Chondrocyte (in vitro differentiated cells): ENCODE results near the gene PCDHGA10. TPM values are rescaled to one million over a fixed set of nuclear protein-coding genes. Genes with fewer than 3 reads are reported as not detected.

Source experiments
- DNase-seq: peaks from one replicate; pipeline ENCODE4 v3.0.0; 2021; ENCODE audit warnings: mixed read lengths, low spot score
- H3K27ac Mint-ChIP-seq: one replicate; pipeline ENCODE4 v1.8.0; 2021; ENCODE audit warnings: mild to moderate bottlenecking, moderate library complexity, mixed read lengths; ENCODE audit not compliant: unreplicated experiment
- H3K27me3 Mint-ChIP-seq: 2 replicates; pipeline ENCODE4 v1.8.0; 2021; ENCODE audit warnings: low read depth, mixed read lengths
- H3K36me3 Mint-ChIP-seq: 2 replicates; pipeline ENCODE4 v1.8.0; 2021; ENCODE audit warnings: low read depth, mixed read lengths
- H3K4me1 Mint-ChIP-seq: 2 replicates; pipeline ENCODE4 v1.8.0; 2021; ENCODE audit warnings: low read depth, mild to moderate bottlenecking, mixed read lengths
- H3K4me3 Mint-ChIP-seq: one replicate; pipeline ENCODE4 v1.8.0; 2021; ENCODE audit warnings: mild to moderate bottlenecking, moderate library complexity, mixed read lengths; ENCODE audit not compliant: unreplicated experiment
- H3K9me3 Mint-ChIP-seq: 2 replicates; pipeline ENCODE4 v1.8.0; 2021; ENCODE audit warnings: low read depth, mixed read lengths
- CTCF ChIP-seq: fragments of 200-600 bp; sonication (generic); IDR thresholded peaks from 2 replicates; pipeline ENCODE4 v1.5.0; 2021; ENCODE audit warnings: antibody characterized with exemption, mild to moderate bottlenecking, moderate library complexity
- total RNA-seq: library from RNA; stranded (reverse); gene quantifications from 3 replicates; pipeline ENCODE4 v1.2.1, GENCODE V29; 2021

PCDHGA10 gene
- total RNA-seq, 1 donor from 2014 or later = 14.9 TPM

DNA sequence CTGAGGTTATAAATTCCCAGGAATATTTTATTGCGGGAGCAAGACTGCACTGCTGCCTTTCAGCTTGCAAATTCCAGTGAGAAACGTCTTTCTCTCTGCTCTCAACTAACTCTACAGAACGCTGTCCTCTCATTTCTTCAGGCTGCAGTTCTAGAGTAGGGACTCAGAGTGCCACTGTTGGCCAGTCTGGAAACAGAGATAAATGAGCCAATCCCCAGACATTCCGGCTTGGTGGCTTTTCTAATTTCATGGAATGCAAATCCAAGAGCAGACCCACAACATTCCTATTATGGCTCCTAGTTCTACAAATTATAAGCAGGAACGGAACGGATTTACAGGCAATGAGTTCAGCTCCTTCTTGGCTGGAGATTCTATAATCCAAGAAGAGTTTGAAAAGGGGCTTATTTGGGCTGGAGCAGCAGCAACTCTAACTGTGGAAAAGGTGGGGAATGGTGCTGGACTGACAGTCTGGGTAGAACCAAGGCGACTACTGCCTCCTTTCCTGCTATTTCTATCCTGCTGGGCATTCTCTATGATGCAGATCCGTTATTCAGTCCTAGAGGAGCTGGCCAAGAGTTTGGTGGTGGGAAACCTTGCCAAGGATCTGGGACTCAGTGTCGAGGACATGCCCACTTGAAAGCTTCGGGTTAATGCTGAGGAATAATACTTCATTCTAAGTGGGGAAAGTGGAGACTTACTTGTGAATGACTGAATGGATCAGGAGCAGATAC is 26.8 kb downstream of the PCDHGA10 start:
- peaks cover 11% of the 10 kb centered on the region for H3K36me3 Mint-ChIP-seq

GRCh38 chr5:141440341-141440740 is 27.6 kb downstream of the PCDHGA10 start:
- peaks cover 4% of the 10 kb centered on the region for H3K4me1 Mint-ChIP-seq
- DNase-seq = no peak
- TF ChIP-seq CTCF = no peak
- no peak overlapping the region for H3K4me3 Mint-ChIP-seq
- no peaks in the 10 kb centered on the region for H3K27me3 Mint-ChIP-seq
- no peak overlapping the region for H3K27ac Mint-ChIP-seq
- peaks cover 13% of the 10 kb centered on the region for H3K36me3 Mint-ChIP-seq
- H3K9me3 Mint-ChIP-seq = peaks cover 17% of the 10 kb centered on the region

More for the DNA sequence above, 26.8 kb downstream of the PCDHGA10 start:
- peaks cover 4% of the 10 kb centered on the region for H3K4me1 Mint-ChIP-seq
- TF ChIP-seq CTCF = no peak
- H3K9me3 Mint-ChIP-seq = peaks cover 16% of the 10 kb centered on the region
- DNase-seq = no peak
- H3K27me3 Mint-ChIP-seq = no peaks in the 10 kb centered on the region
- no peak overlapping the region for H3K4me3 Mint-ChIP-seq
- H3K27ac Mint-ChIP-seq = no peak overlapping the region

DNA sequence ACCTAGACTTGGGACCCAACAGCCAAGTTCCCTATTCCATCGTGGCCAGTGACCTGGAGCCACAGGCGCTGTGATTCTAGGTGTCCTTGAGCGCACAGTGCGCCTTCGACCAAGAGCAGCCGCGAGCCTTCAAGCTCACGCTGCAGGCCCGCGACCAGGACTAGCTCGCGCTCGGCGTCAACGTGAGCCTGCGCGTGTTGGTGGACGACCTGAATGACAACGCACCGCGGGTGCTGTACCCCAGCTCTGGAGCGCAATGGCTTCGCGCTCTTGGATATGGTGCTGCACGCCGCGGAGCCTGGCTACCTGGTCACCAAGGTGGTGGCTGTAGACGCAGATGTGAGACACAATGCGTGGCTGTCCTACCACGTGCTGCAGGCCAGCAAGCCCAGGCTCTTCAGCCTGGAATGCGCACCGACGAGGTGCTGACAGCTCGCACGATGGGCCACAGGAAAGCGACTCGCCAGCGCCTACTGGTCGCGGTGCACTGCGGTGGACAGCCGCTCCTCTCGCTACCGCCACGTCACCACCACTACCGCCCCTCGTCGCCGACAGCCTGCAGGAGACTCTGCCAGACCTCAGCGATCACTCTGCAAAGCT is 28.9 kb downstream of the PCDHGA10 start:
- Mint-ChIP-seq H3K36me3 (peaks cover 13% of the 10 kb centered on the region), H3K4me1 (peaks cover 4% of the 10 kb centered on the region), H3K9me3 (peaks cover 14% of the 10 kb centered on the region), H3K4me3 (no peak overlapping the region), H3K27ac (no peak overlapping the region), H3K27me3 (no peaks in the 10 kb centered on the region)
- TF ChIP-seq CTCF = no peak
- no peak for DNase-seq

DNA sequence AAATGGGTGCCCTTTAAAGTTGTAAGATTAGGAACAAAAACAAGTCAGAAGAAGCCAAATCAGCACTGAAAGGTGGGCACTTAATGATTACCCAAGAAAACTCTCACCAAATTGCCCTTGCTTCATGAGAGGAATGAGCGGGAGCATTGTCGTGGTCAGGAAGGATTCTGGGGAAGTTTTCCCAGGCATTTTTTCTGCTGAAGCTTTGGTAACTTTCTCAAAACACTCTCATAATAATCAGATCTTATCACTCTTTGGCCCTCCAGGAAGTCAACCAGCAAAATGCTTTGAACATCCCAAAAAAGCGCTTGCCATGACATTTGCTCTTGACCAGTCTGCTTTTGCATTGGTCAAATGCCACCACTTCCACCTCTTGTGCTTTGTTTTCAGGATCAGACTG is 52.6 kb downstream of the PCDHGA10 start:
- H3K4me1 Mint-ChIP-seq = peaks cover 4% of the 10 kb centered on the region
- H3K27me3 Mint-ChIP-seq = no peaks in the 10 kb centered on the region
- no peak for TF ChIP-seq CTCF
- H3K4me3 Mint-ChIP-seq = no peak overlapping the region
- no peak overlapping the region for H3K27ac Mint-ChIP-seq
- H3K36me3 Mint-ChIP-seq = peaks cover 3% of the 10 kb centered on the region
- H3K9me3 Mint-ChIP-seq = no peaks in the 10 kb centered on the region
- no peak for DNase-seq

Other genes with a start within 250 kb of the PCDHGA10 start
- 1.1 to 2.5 TPM (median 1.2 TPM) in 3 replicates for gene PCDHB7, start 240.3 kb upstream of the PCDHGA10 start, total RNA-seq
- gene PCDHB8, start 235.2 kb upstream of the PCDHGA10 start, total RNA-seq = 1.1 to 3.1 TPM (median 1.7 TPM) in 3 replicates
- 4.3 to 6.1 TPM (median 5.9 TPM) in 3 replicates for gene PCDHB16, start 230.6 kb upstream of the PCDHGA10 start, total RNA-seq
- 3.1 to 4.8 TPM (median 3.7 TPM) in 3 replicates for gene PCDHB9, start 225.8 kb upstream of the PCDHGA10 start, total RNA-seq
- 3.8 to 5.3 TPM (median 4.3 TPM) in 3 replicates for gene PCDHB10, start 220.6 kb upstream of the PCDHGA10 start, total RNA-seq
- gene PCDHB11, start 213.4 kb upstream of the PCDHGA10 start, total RNA-seq = 0.90 to 2.4 TPM (median 1.3 TPM) in 3 replicates
- 1.5 to 2.4 TPM (median 1.7 TPM) in 3 replicates for gene PCDHB12, start 204.3 kb upstream of the PCDHGA10 start, total RNA-seq
- gene PCDHB13, start 199.1 kb upstream of the PCDHGA10 start, total RNA-seq = 2.4 to 2.9 TPM (median 2.9 TPM) in 3 replicates
- 2.7 to 4.9 TPM (median 4.0 TPM) in 3 replicates for gene PCDHB14, start 189.6 kb upstream of the PCDHGA10 start, total RNA-seq
- 1.7 to 4.3 TPM (median 1.9 TPM) in 3 replicates for gene PCDHB15, start 167.6 kb upstream of the PCDHGA10 start, total RNA-seq
- 0.15 to 0.48 TPM (median 0.41 TPM) in 3 replicates for gene SLC25A2, start 108.9 kb upstream of the PCDHGA10 start, total RNA-seq
- 66.4 to 73.3 TPM (median 69.7 TPM) in 3 replicates for gene TAF7, start 92.2 kb upstream of the PCDHGA10 start, total RNA-seq
- gene PCDHGA1, start 82.5 kb upstream of the PCDHGA10 start, total RNA-seq = 0.10 to 0.23 TPM (median 0.15 TPM) in 3 replicates
- gene PCDHGA2, start 74.2 kb upstream of the PCDHGA10 start, total RNA-seq = 0.19 to 0.30 TPM (median 0.23 TPM) in 3 replicates
- gene PCDHGA3, start 69.2 kb upstream of the PCDHGA10 start, total RNA-seq = 0.12 to 0.51 TPM (median 0.28 TPM) in 3 replicates
- 2.4 to 2.7 TPM (median 2.7 TPM) in 3 replicates for gene PCDHGB1, start 62.9 kb upstream of the PCDHGA10 start, total RNA-seq
- 0.72 to 1.4 TPM (median 0.94 TPM) in 3 replicates for gene PCDHGA4, start 58.0 kb upstream of the PCDHGA10 start, total RNA-seq
- 0.95 to 1.8 TPM (median 1.0 TPM) in 3 replicates for gene PCDHGB2, start 53.0 kb upstream of the PCDHGA10 start, total RNA-seq
- gene PCDHGA5, start 48.8 kb upstream of the PCDHGA10 start, total RNA-seq = 0.15 to 0.48 TPM (median 0.27 TPM) in 3 replicates
- 0.21 to 0.36 TPM (median 0.30 TPM) in 3 replicates for gene PCDHGB3, start 42.7 kb upstream of the PCDHGA10 start, total RNA-seq
- gene PCDHGA6, start 39.1 kb upstream of the PCDHGA10 start, total RNA-seq = 0.38 to 0.65 TPM (median 0.45 TPM) in 3 replicates
- 0.17 to 0.31 TPM (median 0.28 TPM) in 3 replicates for gene PCDHGA7, start 30.2 kb upstream of the PCDHGA10 start, total RNA-seq
- 12.6 to 14.2 TPM (median 14.2 TPM) in 3 replicates for gene PCDHGB4, start 25.3 kb upstream of the PCDHGA10 start, total RNA-seq
- 0.47 to 0.59 TPM (median 0.51 TPM) in 3 replicates for gene PCDHGA8, start 20.4 kb upstream of the PCDHGA10 start, total RNA-seq
- 1.0 to 1.6 TPM (median 1.1 TPM) in 3 replicates for gene PCDHGB5, start 15.0 kb upstream of the PCDHGA10 start, total RNA-seq
- 0.97 to 3.6 TPM (median 1.4 TPM) in 3 replicates for gene PCDHGA9, start 10.2 kb upstream of the PCDHGA10 start, total RNA-seq
- gene PCDHGB6, start 5.0 kb upstream of the PCDHGA10 start, total RNA-seq = 52.4 to 64.2 TPM (median 56.8 TPM) in 3 replicates
- 3.5 to 5.4 TPM (median 4.3 TPM) in 3 replicates for gene PCDHGB7, start 4.7 kb downstream of the PCDHGA10 start, total RNA-seq
- gene PCDHGA11, start 8.1 kb downstream of the PCDHGA10 start, total RNA-seq = 1.3 to 2.4 TPM (median 1.4 TPM) in 3 replicates
- gene PCDHGA12, start 17.5 kb downstream of the PCDHGA10 start, total RNA-seq = 0.64 to 2.2 TPM (median 0.75 TPM) in 3 replicates
- 68.9 to 91.8 TPM (median 90.8 TPM) in 3 replicates for gene PCDHGC3, start 63.0 kb downstream of the PCDHGA10 start, total RNA-seq
- 0.72 to 1.8 TPM (median 1.1 TPM) in 3 replicates for gene PCDHGC4, start 72.0 kb downstream of the PCDHGA10 start, total RNA-seq
- gene PCDHGC5, start 76.1 kb downstream of the PCDHGA10 start, total RNA-seq = 1.7 to 3.6 TPM (median 2.0 TPM) in 3 replicates
- gene DIAPH1, start 206.0 kb downstream of the PCDHGA10 start, total RNA-seq = 44.1 to 56.2 TPM (median 44.9 TPM) in 3 replicates
- gene HDAC3, start 223.9 kb downstream of the PCDHGA10 start, total RNA-seq = 46.5 to 55.4 TPM (median 47.8 TPM) in 3 replicates
- gene RELL2, start 224.0 kb downstream of the PCDHGA10 start, total RNA-seq = 2.9 to 6.1 TPM (median 5.2 TPM) in 3 replicates
- gene FCHSD1, start 238.4 kb downstream of the PCDHGA10 start, total RNA-seq = 16.4 to 29.8 TPM (median 24.7 TPM) in 3 replicates